ENCODE measurements around the gene GSTM3.

GRCh38 chr1:109773900-109774485 is 33.2 kb upstream of the GSTM3 start:
- TF ChIP-seq POLR2A (IDR thresholded peaks at IDR 0.05) (no peak), CTCF (IDR thresholded peaks at IDR 0.05) (peak in 1 of 7 experiments; percentile 5)

Data from body of pancreas (tissue), 4 donors.